GM13976 (cell line): Measurements from ENCODE around the gene NME1.

Experiments
- DNase-seq: peaks from one replicate; pipeline ENCODE4 v3.0.0; 2012; ENCODE audit warnings: low spot score
- in situ Hi-C: fragments of 300-500 bp; cut with MboI; formaldehyde crosslinking; loops from one replicate; pipeline ENCODE4 v1.12.0; 2022; ENCODE audit warnings: low sequenced_read_pairs, mixed read lengths, inconsistent platforms; ENCODE audit not compliant: unreplicated experiment
- TF ChIP-seq, protein P1 (sequence below): IDR thresholded peaks from 2 replicates; pipeline ENCODE4 v1.5.1; 2012; ENCODE audit warnings: borderline replicate concordance, mild to moderate bottlenecking; ENCODE audit not compliant: insufficient read depth; ENCODE audit errors: extremely low read depth, missing control alignments, control extremely low read depth

Gene NME1

DNA sequence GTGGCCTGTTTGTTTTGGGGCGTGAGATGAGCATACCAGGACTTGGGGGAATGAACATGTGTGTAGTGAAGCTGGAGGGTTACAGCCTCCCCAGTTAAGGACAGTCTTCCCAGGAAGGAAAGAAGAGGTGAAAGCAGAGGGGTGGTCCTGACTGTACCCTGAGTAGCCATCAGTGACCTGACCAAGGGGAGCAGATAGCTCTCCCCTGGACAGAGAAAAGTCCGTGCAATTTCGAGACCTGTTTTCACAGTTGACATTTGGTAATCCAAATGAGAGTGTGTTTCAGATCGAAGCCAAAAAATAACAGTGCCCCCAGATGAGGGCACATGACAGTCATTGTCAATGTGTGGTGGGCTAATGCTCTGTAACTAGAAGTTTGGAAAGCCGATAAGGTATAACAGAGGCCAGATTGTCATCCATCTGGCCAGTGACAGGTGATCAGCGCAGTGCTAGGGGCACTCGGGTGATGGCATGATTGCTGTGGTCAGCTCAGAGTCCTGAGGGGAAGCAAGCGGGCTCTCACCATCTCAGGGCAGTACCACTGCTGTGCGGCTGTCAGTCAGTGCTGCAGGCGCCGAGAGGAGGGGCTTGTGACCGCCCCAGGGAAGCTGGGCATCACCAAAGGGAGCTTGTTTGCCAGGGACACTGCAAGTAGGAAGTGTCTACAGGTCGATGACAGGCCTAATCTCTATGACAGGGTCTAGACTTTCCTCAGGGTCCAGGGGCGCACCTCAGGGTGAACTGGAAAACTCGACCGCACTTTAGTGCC is 11.7 kb downstream of the NME1 start:
- in situ Hi-C loops, result no loop called here
- no peak for DNase-seq

DNA sequence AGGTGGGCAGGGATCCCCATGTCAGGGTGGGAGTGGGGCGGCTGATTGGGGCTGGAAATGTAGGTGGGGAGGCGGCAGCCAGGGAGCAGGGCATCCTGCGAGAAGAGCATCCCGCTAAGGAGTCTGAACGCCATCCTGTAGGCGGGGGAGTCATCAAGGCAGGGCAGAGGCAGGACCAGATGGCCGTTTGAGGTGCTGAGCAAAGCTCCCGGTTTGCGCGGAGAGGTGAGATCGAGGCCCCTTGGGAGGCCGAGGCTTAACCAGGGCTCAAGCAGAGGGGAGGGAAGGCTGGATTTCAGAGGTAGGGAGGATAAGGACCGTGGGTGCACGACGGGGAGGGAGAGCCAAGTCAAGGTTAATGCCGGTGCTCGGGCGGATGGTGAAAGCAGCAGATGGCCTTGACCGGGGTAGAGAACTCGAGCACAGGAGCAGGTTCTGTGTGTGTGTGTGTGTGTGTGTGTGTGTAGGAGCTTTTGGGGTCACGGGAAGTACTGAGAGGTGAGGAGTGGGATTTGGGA is 12.4 kb downstream of the NME1 start:
- in situ Hi-C loops, result no loop called here
- no peak for DNase-seq
- TF ChIP-seq, protein P1, sequence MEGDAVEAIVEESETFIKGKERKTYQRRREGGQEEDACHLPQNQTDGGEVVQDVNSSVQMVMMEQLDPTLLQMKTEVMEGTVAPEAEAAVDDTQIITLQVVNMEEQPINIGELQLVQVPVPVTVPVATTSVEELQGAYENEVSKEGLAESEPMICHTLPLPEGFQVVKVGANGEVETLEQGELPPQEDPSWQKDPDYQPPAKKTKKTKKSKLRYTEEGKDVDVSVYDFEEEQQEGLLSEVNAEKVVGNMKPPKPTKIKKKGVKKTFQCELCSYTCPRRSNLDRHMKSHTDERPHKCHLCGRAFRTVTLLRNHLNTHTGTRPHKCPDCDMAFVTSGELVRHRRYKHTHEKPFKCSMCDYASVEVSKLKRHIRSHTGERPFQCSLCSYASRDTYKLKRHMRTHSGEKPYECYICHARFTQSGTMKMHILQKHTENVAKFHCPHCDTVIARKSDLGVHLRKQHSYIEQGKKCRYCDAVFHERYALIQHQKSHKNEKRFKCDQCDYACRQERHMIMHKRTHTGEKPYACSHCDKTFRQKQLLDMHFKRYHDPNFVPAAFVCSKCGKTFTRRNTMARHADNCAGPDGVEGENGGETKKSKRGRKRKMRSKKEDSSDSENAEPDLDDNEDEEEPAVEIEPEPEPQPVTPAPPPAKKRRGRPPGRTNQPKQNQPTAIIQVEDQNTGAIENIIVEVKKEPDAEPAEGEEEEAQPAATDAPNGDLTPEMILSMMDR, result no peak

More for the DNA sequence above, 11.7 kb downstream of the NME1 start:
- TF ChIP-seq, protein P1, result no peak

DNA sequence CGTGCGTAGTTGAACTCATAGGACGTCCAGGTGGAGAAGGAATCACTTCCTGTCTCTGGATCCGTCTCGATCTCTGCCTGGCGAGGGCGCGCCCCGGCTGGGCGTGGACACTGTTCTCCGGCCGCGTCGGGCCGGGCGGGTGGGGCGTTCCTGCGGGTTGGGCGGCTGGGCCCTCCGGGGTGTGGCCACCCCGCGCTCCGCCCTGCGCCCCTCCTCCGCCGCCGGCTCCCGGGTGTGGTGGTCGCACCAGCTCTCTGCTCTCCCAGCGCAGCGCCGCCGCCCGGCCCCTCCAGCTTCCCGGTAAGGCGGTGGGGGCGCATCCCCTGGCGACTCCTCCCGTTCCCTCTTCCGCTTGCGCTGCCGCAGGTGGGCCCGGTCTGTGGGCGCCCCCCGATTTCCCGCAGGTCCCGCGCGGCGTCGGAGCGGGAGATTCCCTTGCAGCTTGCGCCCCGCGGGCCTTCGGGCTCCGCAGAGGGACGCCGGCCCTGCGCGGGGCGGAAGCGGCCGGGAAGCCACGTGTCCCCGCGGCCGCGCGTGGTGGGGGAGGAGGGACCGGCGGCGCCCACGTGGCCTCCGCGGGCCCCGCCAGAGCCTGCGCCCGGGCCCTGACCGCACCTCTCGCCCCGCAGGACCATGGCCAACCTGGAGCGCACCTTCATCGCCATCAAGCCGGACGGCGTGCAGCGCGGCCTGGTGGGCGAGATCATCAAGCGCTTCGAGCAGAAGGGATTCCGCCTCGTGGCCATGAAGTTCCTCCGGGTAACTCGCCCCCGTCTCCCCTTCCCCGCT is 13.0 kb downstream of the NME1 start, which contains the start of gene NME2:
TSS of gene NME2 (plus strand) at position 214 of the 789 bp plus-strand sequence. CDS start at position 634, 420 bp downstream.
- peak; percentile 96 for DNase-seq
- in situ Hi-C loops, result no loop called here
- TF ChIP-seq, protein P1, result no peak

- in situ Hi-C loops, result no loop called here
- TF ChIP-seq, protein P1, result peak; percentile 77
- peak; percentile 88 for DNase-seq
Observed at GRCh38 chr17:51166987-51167931, 13.9 kb downstream of the NME1 start.

DNA sequence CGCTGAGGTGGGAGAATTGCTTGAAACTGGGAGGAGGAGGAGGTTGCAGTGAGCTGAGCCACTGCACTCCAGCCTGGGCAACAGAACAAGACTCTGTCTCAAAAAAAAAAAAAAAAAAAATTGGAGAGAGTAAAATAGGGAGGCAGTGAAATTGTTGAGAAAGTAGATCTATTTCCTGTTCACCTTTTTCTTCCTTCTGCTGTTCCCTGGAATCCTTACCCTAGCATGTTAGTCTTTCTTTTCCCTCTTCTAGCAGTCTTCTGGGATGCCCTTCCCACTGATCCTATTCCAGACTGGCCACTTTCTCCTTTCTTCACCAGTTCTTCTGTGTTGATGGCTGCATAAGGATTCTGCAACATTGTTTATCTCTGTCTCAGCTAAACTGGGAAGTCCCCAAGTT is 16.0 kb downstream of the NME1 start:
- no peak for DNase-seq
- in situ Hi-C loops, result no loop called here
- TF ChIP-seq, protein P1, result no peak
